ENCODE measurements around the gene ILRUN. TPM values are rescaled to one million over a fixed set of nuclear protein-coding genes. Genes with fewer than 3 reads are reported as not detected.
"Not testable (repeated sequence)": the region's sequence is repeated elsewhere in the genome, so short reads cannot be mapped to it uniquely, and the experiment has no call there.

The ILRUN gene
- total RNA-seq, 1 donor from 2014 or later = 33.3 TPM

DNA sequence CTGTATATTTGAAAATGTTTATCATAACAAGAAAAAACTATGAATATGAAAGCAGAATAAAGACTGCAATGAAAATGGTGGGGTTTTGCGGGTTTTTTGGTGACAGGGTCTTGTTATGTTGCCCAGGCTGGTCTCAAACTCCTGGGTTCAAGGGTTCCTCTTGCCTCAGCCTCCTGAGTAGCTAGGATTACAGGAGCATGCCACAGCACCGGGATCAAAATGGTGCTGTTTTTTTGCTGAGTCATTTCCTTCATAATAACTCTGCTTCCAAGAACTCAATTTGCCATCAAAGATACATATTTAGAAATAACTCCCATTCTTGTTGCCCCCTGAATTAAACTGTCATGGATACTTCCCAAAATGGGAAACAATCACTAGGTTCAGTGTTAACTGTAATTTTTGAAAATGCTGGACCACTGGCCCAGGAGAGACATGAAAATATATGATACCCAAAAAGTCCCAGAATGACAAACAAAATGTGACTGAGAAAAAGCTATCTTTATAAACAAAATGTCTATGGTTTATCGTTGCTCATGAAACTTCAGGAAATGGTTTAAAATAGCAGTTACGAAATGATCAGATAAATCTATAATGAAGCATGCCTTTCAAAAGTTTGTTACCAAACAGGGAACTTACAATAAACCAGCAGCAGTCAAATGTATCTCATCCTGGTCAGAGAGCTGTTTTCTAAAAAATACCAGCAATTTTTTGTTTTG lies 32.2 kb downstream of the ILRUN start:
- no peak for DNase-seq

DNA sequence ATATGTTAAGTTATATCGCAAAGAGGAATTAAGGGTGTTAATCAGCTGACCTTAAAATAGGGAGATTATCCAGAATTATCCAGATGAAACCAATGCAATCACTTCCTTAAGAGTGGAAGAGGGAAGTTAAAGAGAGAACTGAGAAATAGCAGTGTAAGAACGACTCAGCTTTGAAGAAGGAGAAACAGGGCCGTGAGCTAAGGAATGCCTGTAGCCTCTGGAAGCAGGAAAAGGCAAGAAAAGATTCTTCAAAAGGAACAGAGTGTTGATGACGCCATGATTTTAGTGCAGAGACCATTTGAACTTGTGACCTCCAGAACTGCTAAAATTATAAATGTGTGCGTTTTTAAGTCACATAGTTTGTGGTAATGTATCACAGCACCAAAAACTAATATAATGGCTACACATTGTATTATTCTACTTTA lies 32.7 kb downstream of the ILRUN start:
- DNase-seq = no peak

GRCh38 chr6:34663371-34663770 lies 33.2 kb downstream of the ILRUN start:
- no peak for DNase-seq

- no peak for DNase-seq
Observed at GRCh38 chr6:34661357-34661756, 35.2 kb downstream of the ILRUN start.

GRCh38 chr6:34658605-34659265 lies 37.8 kb downstream of the ILRUN start:
- DNase-seq = no peak

- DNase-seq = not testable (repeated sequence)
Observed at GRCh38 chr6:34657979-34658480, 38.5 kb downstream of the ILRUN start.

GRCh38 chr6:34657307-34657978 lies 39.1 kb downstream of the ILRUN start:
- DNase-seq = peak; percentile 89

DNA sequence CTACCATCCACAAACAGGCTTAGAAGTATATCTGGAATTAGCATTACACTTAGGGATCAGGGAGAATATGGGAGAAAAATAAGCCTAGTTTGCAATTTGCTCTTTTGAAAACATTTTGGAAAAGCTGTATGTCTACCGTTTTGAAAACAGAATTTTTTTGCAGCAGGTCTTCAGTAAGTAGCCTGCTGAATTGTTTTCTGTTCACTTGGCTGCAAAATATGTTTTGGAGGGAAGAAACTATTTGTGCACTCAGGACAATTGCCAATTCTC lies 39.6 kb downstream of the ILRUN start:
- DNase-seq = no peak

DNA sequence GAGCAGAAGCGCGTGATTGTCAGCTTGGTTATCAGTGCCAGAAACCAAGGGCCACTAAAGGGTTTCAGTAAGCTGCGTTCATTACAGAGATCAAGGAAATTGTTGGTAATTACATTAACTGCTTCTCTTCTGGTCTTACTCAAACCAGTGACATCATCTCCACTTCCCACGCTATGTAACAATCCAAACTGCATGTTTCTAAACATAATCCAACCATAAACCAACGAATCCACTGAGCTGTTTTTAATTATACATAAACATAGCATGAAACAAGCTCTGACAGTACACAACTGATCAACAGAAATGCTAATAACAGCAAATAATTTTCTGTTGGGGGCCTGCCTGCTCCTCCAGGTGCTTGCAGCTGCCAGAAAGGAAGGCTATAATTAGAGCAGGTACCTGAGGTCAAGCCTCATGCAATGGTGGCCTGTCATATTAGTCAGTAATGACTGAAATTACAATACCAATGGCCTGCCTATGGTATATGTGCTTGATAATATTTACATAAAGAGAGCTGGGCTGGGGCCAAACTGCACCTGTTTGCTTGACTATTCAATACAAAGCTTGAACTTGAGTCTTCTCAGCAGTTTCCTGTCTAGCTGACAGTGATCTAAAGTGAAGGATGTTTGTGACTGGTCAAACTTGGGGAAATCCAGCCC lies 40.1 kb downstream of the ILRUN start:
- DNase-seq = peak; percentile 88

- DNase-seq = not testable (repeated sequence)
Observed at GRCh38 chr6:34655876-34656377, 40.6 kb downstream of the ILRUN start.

DNA sequence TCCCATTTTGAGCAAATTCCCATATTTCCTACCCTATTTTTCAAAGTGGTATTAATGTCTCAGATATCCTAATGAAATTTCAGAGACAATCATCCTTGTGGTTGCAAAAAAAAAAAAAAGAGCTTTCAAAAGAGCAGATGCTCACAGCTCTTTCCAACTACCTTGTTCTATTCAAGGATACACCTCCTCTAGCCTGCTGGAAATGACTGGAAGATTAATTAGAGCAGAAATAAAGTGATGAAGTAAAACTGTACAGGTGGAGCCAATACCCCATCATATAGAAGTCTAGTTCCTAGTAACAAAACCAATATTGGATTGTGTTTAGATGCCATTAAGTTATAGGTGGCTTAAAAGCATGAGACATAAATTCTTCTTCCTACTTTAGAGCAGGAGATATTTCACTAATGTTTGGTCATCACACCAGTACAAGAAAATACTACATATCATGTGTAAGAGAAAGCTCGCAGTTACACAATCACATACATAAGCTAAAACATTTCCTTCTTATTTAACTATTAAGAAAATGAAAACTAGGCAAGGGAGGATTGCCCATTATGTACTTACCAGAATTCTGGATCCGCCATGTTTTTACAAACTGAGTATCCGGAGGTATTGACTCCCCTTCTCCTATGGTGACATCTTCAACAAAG lies 42.4 kb downstream of the ILRUN start:
- no peak for DNase-seq

GRCh38 chr6:34652263-34652662 lies 44.3 kb downstream of the ILRUN start:
- DNase-seq = no peak

- no peak for DNase-seq
Observed at GRCh38 chr6:34650823-34651222, 45.7 kb downstream of the ILRUN start.

DNA sequence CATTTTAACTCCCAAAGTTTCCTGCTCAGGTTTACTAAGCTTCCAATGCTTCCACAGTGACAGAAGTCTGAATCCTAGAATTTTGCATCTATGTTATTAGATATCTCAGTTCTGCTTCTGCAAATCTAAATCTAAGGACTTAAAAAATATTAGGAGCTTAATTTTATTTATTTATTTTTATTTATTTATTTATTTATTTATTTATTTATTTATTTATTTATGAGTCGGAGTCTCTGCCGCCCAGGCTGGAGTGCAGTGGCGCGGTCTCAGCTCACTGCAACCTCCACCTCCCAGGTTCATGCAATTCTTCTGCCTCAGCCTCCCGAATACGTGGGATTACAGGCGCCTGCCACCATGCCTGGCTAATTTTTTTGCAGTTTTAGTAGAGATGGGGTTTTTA lies 46.3 kb downstream of the ILRUN start:
- DNase-seq = not testable (repeated sequence)

GRCh38 chr6:34648806-34649205 lies 47.8 kb downstream of the ILRUN start:
- DNase-seq = no peak

Small RNA genes lying within 50 kb of the gene (small RNA-seq; reads per million reads assigned to genes)
- not detected for gene RN7SL200P (ENCODE audit: low replicate concordance)

Other genes starting within 250 kb of the ILRUN start
- gene PACSIN1, start 230.7 kb downstream of the ILRUN start, total RNA-seq = not detected
- gene SPDEF, start 140.4 kb downstream of the ILRUN start, total RNA-seq = 0.89 TPM
- 26.2 TPM for gene SNRPC, start 60.7 kb upstream of the ILRUN start, total RNA-seq
- gene BLTP3A, start 95.3 kb upstream of the ILRUN start, total RNA-seq = 8.1 TPM
- gene TAF11, start 191.3 kb upstream of the ILRUN start, total RNA-seq = 22.2 TPM
- 17.3 TPM for gene ANKS1A, start 192.5 kb upstream of the ILRUN start, total RNA-seq

Data from skin of body (tissue), 3 donors.